Mesenchymal stem cell (in vitro differentiated cells and primary cell): ENCODE results near the gene C16orf90.
"Not testable (repeated sequence)": the region's sequence is repeated elsewhere in the genome, so short reads cannot be mapped to it uniquely, and the experiment has no call there.

Experiments used
- DNase-seq: peaks from one replicate; pipeline ENCODE4 v3.0.0-alpha.2; 2013
- H2AFZ ChIP-seq: one replicate; pipeline ENCODE4 v1.6.1; 2013; ENCODE audit warnings: low read depth, mild to moderate bottlenecking, control low read depth, inconsistent platforms, low read length, moderate library complexity
- H2AK5ac ChIP-seq: 2 replicates; pipeline ENCODE4 v1.6.1; 2013; ENCODE audit warnings: low read length, moderate library complexity, mild to moderate bottlenecking, inconsistent platforms; ENCODE audit not compliant: severe bottlenecking
- H2BK120ac ChIP-seq: one replicate; pipeline ENCODE4 v1.6.1; 2013; ENCODE audit warnings: low read depth, mild to moderate bottlenecking, inconsistent platforms, low read length, moderate library complexity
- H2BK12ac ChIP-seq, 2 experiments: one replicate each; pipeline ENCODE4 v1.6.1; 2013; ENCODE audit warnings: inconsistent platforms in 2 of 2, low read length in 2 of 2, mild to moderate bottlenecking in 2 of 2, moderate library complexity in 2 of 2, control low read depth in 1 of 2
- H2BK15ac ChIP-seq: one replicate; pipeline ENCODE4 v1.6.1; 2013; ENCODE audit warnings: mild to moderate bottlenecking, low read depth, inconsistent platforms; ENCODE audit not compliant: poor library complexity, severe bottlenecking
- H2BK5ac ChIP-seq: 2 replicates; pipeline ENCODE4 v1.6.1; 2013; ENCODE audit warnings: low read depth, mild to moderate bottlenecking, low read length, control low read depth, inconsistent platforms; ENCODE audit not compliant: poor library complexity, severe bottlenecking
- H3K14ac ChIP-seq, 2 experiments: one replicate each; pipeline ENCODE4 v1.6.1; 2013; ENCODE audit warnings: inconsistent platforms in 2 of 2, low read length in 2 of 2, control low read depth in 1 of 2, mild to moderate bottlenecking in 1 of 2, moderate library complexity in 1 of 2
- H3K18ac ChIP-seq, 2 experiments: one replicate each; pipeline ENCODE4 v1.6.1; 2013; ENCODE audit warnings: inconsistent platforms in 2 of 2, low read length in 2 of 2, control low read depth in 1 of 2, low read depth in 1 of 2, mild to moderate bottlenecking in 1 of 2
- H3K23ac ChIP-seq, 2 experiments: one replicate each; pipeline ENCODE4 v1.6.1; 2013; ENCODE audit warnings: inconsistent platforms in 2 of 2, low read length in 2 of 2, mild to moderate bottlenecking in 2 of 2, moderate library complexity in 2 of 2, control low read depth in 1 of 2
- H3K27ac ChIP-seq: 2 replicates; pipeline ENCODE4 v1.5.1; 2013; ENCODE audit warnings: mild to moderate bottlenecking, moderate library complexity, low read length, control low read depth, inconsistent platforms; ENCODE audit not compliant: poor library complexity, severe bottlenecking
- H3K27me3 ChIP-seq, 2 experiments: 2 replicates each; pipeline versions ENCODE4 v1.6.1 to v1.7.0; 2013; ENCODE audit warnings: low read length in 2 of 2, mild to moderate bottlenecking in 2 of 2, moderate library complexity in 2 of 2, control low read depth in 1 of 2, inconsistent platforms in 1 of 2; ENCODE audit not compliant: control insufficient read depth in 1 of 2, insufficient read depth in 1 of 2
- H3K36me3 ChIP-seq, 2 experiments: 2 replicates each; pipeline versions ENCODE4 v1.6.1 to v1.7.0; 2013; ENCODE audit warnings: low read length in 2 of 2, control low read depth in 1 of 2, inconsistent platforms in 1 of 2, low read depth in 1 of 2, mild to moderate bottlenecking in 1 of 2; ENCODE audit not compliant: insufficient read depth in 2 of 2, control insufficient read depth in 1 of 2
- H3K4ac ChIP-seq, 2 experiments: one replicate each; pipeline ENCODE4 v1.6.1; 2013; ENCODE audit warnings: inconsistent platforms in 2 of 2, low read length in 2 of 2, mild to moderate bottlenecking in 2 of 2, moderate library complexity in 2 of 2, control low read depth in 1 of 2, low read depth in 1 of 2
- H3K4me1 ChIP-seq: 2 replicates; pipeline ENCODE4 v1.6.1; 2013; ENCODE audit warnings: low read depth, low read length, control low read depth; ENCODE audit not compliant: control insufficient read depth, insufficient read depth
- H3K4me2 ChIP-seq: 2 replicates; pipeline ENCODE4 v1.6.1; 2013; ENCODE audit warnings: low read length, mild to moderate bottlenecking, inconsistent platforms; ENCODE audit not compliant: poor library complexity, severe bottlenecking
- H3K4me3 ChIP-seq, 2 experiments: 2 replicates each; pipeline versions ENCODE4 v1.5.1 to v1.7.0; 2013; ENCODE audit warnings: low read length in 2 of 2, mild to moderate bottlenecking in 2 of 2, control low read depth in 1 of 2, low read depth in 1 of 2; ENCODE audit not compliant: insufficient read depth in 1 of 2
- H3K79me1 ChIP-seq: replicated peaks from 2 replicates; pipeline ENCODE4 v1.6.1; 2013; ENCODE audit warnings: mild to moderate bottlenecking, control low read depth, low read length, inconsistent platforms; ENCODE audit not compliant: poor library complexity, severe bottlenecking
- H3K9ac ChIP-seq: 2 replicates; pipeline ENCODE4 v1.7.0; 2013; ENCODE audit warnings: mild to moderate bottlenecking, low read length, moderate library complexity
- H3K9me3 ChIP-seq: 2 replicates; pipeline ENCODE4 v1.7.0; 2013; ENCODE audit warnings: mild to moderate bottlenecking, low read length; ENCODE audit not compliant: control insufficient read depth
- H4K8ac ChIP-seq: one replicate; pipeline ENCODE4 v1.6.1; 2013; ENCODE audit warnings: inconsistent platforms, mild to moderate bottlenecking, low read length, moderate library complexity
- H4K91ac ChIP-seq: one replicate; pipeline ENCODE4 v1.6.1; 2013; ENCODE audit warnings: mild to moderate bottlenecking, low read length, inconsistent platforms
- WGBS: methylation state at CpG from one replicate; pipeline ENCODE4 v1.1.7; 2013; ENCODE audit warnings: mixed read lengths; 5-methylcytosine and 5-hydroxymethylcytosine counted together

Gene C16orf90

DNA sequence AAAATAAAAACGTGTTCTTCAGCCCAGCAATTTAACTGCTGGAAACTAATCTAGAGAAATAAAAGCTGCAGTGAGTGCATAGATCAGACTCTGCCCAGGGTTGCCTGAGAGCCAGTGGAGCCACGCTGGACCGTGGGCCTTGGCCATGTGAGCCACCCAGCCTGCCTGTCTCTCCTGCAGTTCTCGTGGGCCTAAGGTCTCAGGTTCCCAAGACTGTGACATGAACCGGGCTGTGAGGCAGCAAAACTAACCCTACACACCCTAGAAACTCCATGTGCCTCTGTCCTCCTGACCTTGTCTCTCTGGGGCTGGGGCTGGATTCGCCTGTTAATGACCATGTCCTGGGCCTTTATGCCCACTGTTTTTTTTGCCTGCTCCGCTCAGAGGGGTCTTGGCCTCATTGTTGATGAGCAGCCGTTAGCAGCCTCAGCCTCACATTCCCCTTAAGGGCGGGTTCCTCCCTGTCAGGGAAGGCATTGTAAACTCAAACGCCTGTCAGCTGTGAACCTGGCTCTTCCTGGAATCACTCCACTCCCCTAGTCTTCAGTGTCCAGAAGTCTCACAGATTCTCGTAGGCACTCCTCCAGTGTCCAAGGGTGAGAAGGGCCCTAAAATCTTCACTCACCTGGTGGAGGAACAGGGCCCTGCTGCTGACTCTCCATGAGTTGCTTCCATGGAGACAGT is 16.9 kb downstream of the C16orf90 start:
- Histone ChIP-seq H2AFZ (no peak overlapping the region), H3K4me1 (peaks cover 18% of the 10 kb centered on the region), H3K27me3 (no peaks in the 10 kb centered on the region), H2BK5ac (no peak overlapping the region), H3K27ac (no peak overlapping the region), H2BK12ac (no peak overlapping the region), H4K91ac (no peak overlapping the region), H3K4ac (no peak overlapping the region), H4K8ac (no peak overlapping the region), H3K9me3 (no peaks in the 10 kb centered on the region), H2BK120ac (no peak overlapping the region), H2AK5ac (no peak overlapping the region), H3K36me3 (peaks cover 47 to 58% of the 10 kb centered on the region in 2 experiments), H3K14ac (no peak overlapping the region), H2BK15ac (no peak overlapping the region), H3K79me1 (peaks cover 32% of the 10 kb centered on the region), H3K4me2 (no peak overlapping the region), H3K9ac (no peak overlapping the region), H3K23ac (no peak overlapping the region), H3K18ac (no peak overlapping the region), H3K4me3 (no peak overlapping the region)
- DNase-seq = no peak
- 95% methylated on average over 11 of the region's 11 CpGs for WGBS

- H4K91ac ChIP-seq = no peak overlapping the region
- DNase-seq = no peak
- H3K27me3 ChIP-seq = no peaks in the 10 kb centered on the region
- H2BK12ac ChIP-seq = no peak overlapping the region
- peaks cover 32 to 47% of the 10 kb centered on the region in 2 experiments for H3K36me3 ChIP-seq
- no peak overlapping the region for H3K4me2 ChIP-seq
- peaks cover 15% of the 10 kb centered on the region for H3K79me1 ChIP-seq
- peaks cover 21% of the 10 kb centered on the region for H3K4me1 ChIP-seq
- no peak overlapping the region for H3K27ac ChIP-seq
- H4K8ac ChIP-seq = no peak overlapping the region
- H3K9me3 ChIP-seq = no peaks in the 10 kb centered on the region
- H3K23ac ChIP-seq = no peak overlapping the region
- H3K18ac ChIP-seq = no peak overlapping the region
- no peak overlapping the region for H3K14ac ChIP-seq
- H3K4ac ChIP-seq = no peak overlapping the region
- no peak overlapping the region for H2BK120ac ChIP-seq
- no peak overlapping the region for H2AK5ac ChIP-seq
- H2AFZ ChIP-seq = no peak overlapping the region
- 55% methylated on average over 1 of the region's 3 CpGs for WGBS
- no peak overlapping the region for H2BK5ac ChIP-seq
- no peak overlapping the region for H3K9ac ChIP-seq
- no peak overlapping the region for H3K4me3 ChIP-seq
- no peak overlapping the region for H2BK15ac ChIP-seq
Observed at GRCh38 chr16:3476409-3476808, 18.9 kb downstream of the C16orf90 start.

DNA sequence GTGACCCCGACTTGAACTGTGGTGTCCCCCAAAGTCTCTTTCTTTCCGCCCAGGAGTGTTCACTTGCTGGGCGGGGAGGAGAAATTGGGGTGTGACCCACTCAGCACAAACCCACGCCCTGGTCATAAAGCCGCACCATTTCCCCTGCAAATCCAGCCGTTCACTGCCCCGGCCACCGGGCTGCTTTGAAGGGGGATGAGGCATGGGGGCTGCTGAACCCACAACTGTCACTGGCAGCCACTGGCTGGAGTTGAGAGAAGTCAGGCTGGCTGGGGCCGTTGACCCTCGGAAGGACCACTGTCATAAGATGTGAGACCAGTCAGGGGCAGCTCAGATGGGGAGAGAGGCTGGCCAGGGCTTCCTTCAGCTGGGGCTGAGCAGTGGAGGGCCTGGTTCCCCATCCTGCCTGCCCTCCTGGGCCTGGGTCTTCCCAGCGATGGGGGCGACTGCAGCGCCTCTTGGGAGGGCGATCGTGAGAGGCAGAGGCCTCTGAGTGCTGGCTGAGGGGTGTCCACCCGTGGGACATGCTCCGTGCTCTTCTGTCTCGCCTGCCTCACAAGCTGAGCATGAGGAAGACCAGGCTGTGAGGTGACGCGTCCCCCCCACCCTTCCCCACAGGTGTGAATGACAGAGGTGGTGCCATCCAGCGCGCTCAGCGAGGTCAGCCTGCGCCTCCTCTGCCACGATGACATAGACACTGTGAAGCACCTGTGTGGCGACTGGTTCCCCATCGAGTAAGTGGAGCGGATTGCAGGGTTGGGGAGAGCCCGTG is 19.5 kb downstream of the C16orf90 start:
- H4K8ac ChIP-seq = no peak overlapping the region
- no peak overlapping the region for H3K18ac ChIP-seq
- no peaks in the 10 kb centered on the region for H3K27me3 ChIP-seq
- H3K79me1 ChIP-seq = peaks cover 14% of the 10 kb centered on the region
- no peak overlapping the region for H3K4me3 ChIP-seq
- no peak overlapping the region for H2AFZ ChIP-seq
- H3K23ac ChIP-seq = no peak overlapping the region
- no peak overlapping the region for H2BK12ac ChIP-seq
- no peak overlapping the region for H2AK5ac ChIP-seq
- H2BK120ac ChIP-seq = no peak overlapping the region
- H3K9me3 ChIP-seq = no peaks in the 10 kb centered on the region
- no peak overlapping the region for H3K27ac ChIP-seq
- WGBS = 98% methylated on average over 29 of the region's 29 CpGs
- H3K4me2 ChIP-seq = no peak overlapping the region
- no peak for DNase-seq
- H3K4ac ChIP-seq = no peak overlapping the region
- H2BK5ac ChIP-seq = no peak overlapping the region
- no peak overlapping the region for H3K14ac ChIP-seq
- no peak overlapping the region for H3K9ac ChIP-seq
- H3K4me1 ChIP-seq = peaks cover 16% of the 10 kb centered on the region
- H4K91ac ChIP-seq = no peak overlapping the region
- H2BK15ac ChIP-seq = no peak overlapping the region
- peaks cover 26 to 43% of the 10 kb centered on the region in 2 experiments for H3K36me3 ChIP-seq

DNA sequence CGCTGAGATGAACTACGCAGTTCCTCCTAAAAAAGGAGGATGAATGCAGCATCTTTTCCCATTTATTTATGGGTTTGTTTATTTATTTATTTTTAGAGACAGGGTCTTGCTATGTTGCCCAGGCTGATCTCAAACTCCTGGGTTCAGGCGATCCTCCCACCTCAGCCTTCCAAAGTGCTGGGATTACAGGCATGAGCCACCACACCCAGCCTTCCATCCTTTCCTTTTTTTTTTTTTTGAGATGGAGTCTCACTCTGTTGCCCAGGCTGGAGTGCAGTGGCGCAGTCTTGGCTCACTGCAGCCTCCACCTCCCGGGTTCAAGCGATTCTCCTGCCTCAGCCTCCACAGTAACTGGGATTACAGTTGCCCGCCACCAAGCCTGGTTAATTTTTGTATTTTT is 20.4 kb downstream of the C16orf90 start:
- H2AK5ac ChIP-seq, H2BK5ac ChIP-seq, H2BK12ac ChIP-seq, H3K4me3 ChIP-seq, H3K27ac ChIP-seq, H3K9ac ChIP-seq, H2BK15ac ChIP-seq, H3K18ac ChIP-seq, H3K23ac ChIP-seq, H2AFZ ChIP-seq, H4K91ac ChIP-seq, DNase-seq, H3K4me2 ChIP-seq, H3K14ac ChIP-seq, H3K9me3 ChIP-seq, H4K8ac ChIP-seq, H3K4ac ChIP-seq, H2BK120ac ChIP-seq, H3K27me3 ChIP-seq: not testable (repeated sequence)
- Histone ChIP-seq H3K79me1 (peaks cover 12% of the 10 kb centered on the region), H3K36me3 (peaks cover 22 to 50% of the 10 kb centered on the region in 2 experiments), H3K4me1 (peaks cover 19% of the 10 kb centered on the region)
- 100% methylated on average over 4 of the region's 7 CpGs for WGBS
